Naive thymus-derived CD4-positive, alpha-beta T cell (primary cell): Measurements from ENCODE around the gene ZNF165. TPM values are rescaled to one million over a fixed set of nuclear protein-coding genes. Genes with fewer than 3 reads are reported as not detected.
"Not testable (repeated sequence)": the region's sequence is repeated elsewhere in the genome, so short reads cannot be mapped to it uniquely, and the experiment has no call there.

Experiments used
- ATAC-seq: fragments of 150-1000 bp; cut with Tn5 transposase; 2 replicates; pipeline ENCODE4 v1.10.0; 2021; ENCODE audit warnings: mild to moderate bottlenecking, moderate library complexity
- CTCF ChIA-PET: fragments of 350-600 bp; sonication (Branson Sonifier 250); formaldehyde crosslinking; loops from one replicate; lab custom pipeline; 2021; ENCODE audit warnings: antibody characterized with exemption; lab: Charles Lee
- POLR2A ChIA-PET: fragments of 350-600 bp; sonication (Branson Sonifier 250); formaldehyde crosslinking; loops from one replicate; lab custom pipeline; 2021; ENCODE audit warnings: antibody characterized with exemption, inconsistent platforms; lab: Charles Lee
- DNase-seq, 9 donors: peaks; one replicate each; pipeline versions ENCODE4 v3.0.0 to v3.0.0-alpha.2; 2020 to 2022; ENCODE audit warnings: mixed read lengths in 1 of 9
- H3K27ac ChIP-seq: one replicate; pipeline ENCODE4 v1.7.0; 2013; ENCODE audit warnings: mild to moderate bottlenecking, low read depth, low read length, moderate library complexity
- H3K27me3 ChIP-seq, 2 donors: one replicate each; pipeline ENCODE4 v1.7.0; 2013; ENCODE audit warnings: low read length in 2 of 2, mild to moderate bottlenecking in 2 of 2, moderate library complexity in 2 of 2; ENCODE audit not compliant: control insufficient read depth in 2 of 2, insufficient read depth in 2 of 2
- H3K36me3 ChIP-seq, 3 experiments: 1 replicate in 2 of 3; 2 replicates in 1 of 3; pipeline ENCODE4 v1.7.0; 2013; ENCODE audit warnings: low read length in 3 of 3, mild to moderate bottlenecking in 3 of 3, moderate library complexity in 1 of 3; ENCODE audit not compliant: insufficient read depth in 3 of 3, control insufficient read depth in 2 of 3
- H3K4me1 ChIP-seq, 2 donors: one replicate each; pipeline ENCODE4 v1.7.0; 2013; ENCODE audit warnings: low read length in 2 of 2, mild to moderate bottlenecking in 2 of 2, moderate library complexity in 1 of 2; ENCODE audit not compliant: control insufficient read depth in 2 of 2, insufficient read depth in 2 of 2
- H3K4me3 ChIP-seq: 2 replicates; pipeline ENCODE4 v1.7.0; 2013; ENCODE audit warnings: mild to moderate bottlenecking, low read length
- H3K9me3 ChIP-seq, 3 experiments: 1 replicate in 2 of 3; 2 replicates in 1 of 3; pipeline ENCODE4 v1.7.0; 2013; ENCODE audit warnings: low read length in 3 of 3; ENCODE audit not compliant: control insufficient read depth in 2 of 3
- H3K27ac Mint-ChIP-seq, 9 donors: one replicate each; pipeline ENCODE4 v1.8.0; 2020 to 2022; ENCODE audit warnings: mixed read lengths in 9 of 9, mild to moderate bottlenecking in 8 of 9, moderate library complexity in 5 of 9, inconsistent platforms in 2 of 9
- H3K27me3 Mint-ChIP-seq, 5 donors: one replicate each; pipeline ENCODE4 v1.8.0; 2021 to 2022; ENCODE audit warnings: mixed read lengths in 5 of 5, mild to moderate bottlenecking in 1 of 5
- H3K36me3 Mint-ChIP-seq, 5 donors: one replicate each; pipeline ENCODE4 v1.8.0; 2020 to 2022; ENCODE audit warnings: mixed read lengths in 5 of 5, mild to moderate bottlenecking in 3 of 5, inconsistent platforms in 1 of 5
- H3K4me1 Mint-ChIP-seq, 7 donors: one replicate each; pipeline ENCODE4 v1.8.0; 2020 to 2022; ENCODE audit warnings: mixed read lengths in 7 of 7, mild to moderate bottlenecking in 3 of 7, inconsistent platforms in 1 of 7
- H3K4me3 Mint-ChIP-seq, 10 donors: one replicate each; pipeline ENCODE4 v1.8.0; 2020 to 2022; ENCODE audit warnings: mild to moderate bottlenecking in 10 of 10, mixed read lengths in 10 of 10, moderate library complexity in 6 of 10, inconsistent platforms in 2 of 10
- H3K9me3 Mint-ChIP-seq, 11 donors: one replicate each; pipeline ENCODE4 v1.8.0; 2020 to 2022; ENCODE audit warnings: mixed read lengths in 11 of 11, mild to moderate bottlenecking in 4 of 11, inconsistent platforms in 1 of 11, moderate library complexity in 1 of 11
- intact Hi-C, 2 donors: fragments of 100-400 bp; cut with micrococcal nuclease; formaldehyde crosslinking; loops; one replicate each; pipeline ENCODE4 v1.15.1; 2023
- polyA plus RNA-seq, 2 donors: library from polyadenylated mRNA; unstranded; fragments of 300-500 nt; fragmentation: Illumina TruSeq; gene quantifications; one replicate each; pipeline ENCODE4 v1.2.3, GENCODE V29; 2021
- total RNA-seq, 6 experiments: library from RNA in 5 of 6; stranded (reverse) in 5 of 6; gene quantifications; 1 replicate in 5 of 6; 2 replicates in 1 of 6; pipeline ENCODE4 v1.2.3 and lab custom pipeline; 2021 to 2026

Gene ZNF165
- 1 to 10 TPM in 2 of 5 experiments, under 1 TPM in 3; 0.41 to 6.5 (median 0.92) TPM for total RNA-seq
- 1 to 10 TPM; 1.1 to 1.6 TPM for polyA plus RNA-seq
- total RNA-seq (lab: John Stamatoyannopoulos, UW): 24.6 reads per million, percentile 55 among the genes with 10 or more reads in this experiment

GRCh38 chr6:28080381-28080630, at the start of gene ZNF165:
Gene ZNF165, plus strand, starts transcription at chr6:28080568. Its CDS starts 4,913 bp downstream, at chr6:28085481.
- H3K4me3 Mint-ChIP-seq: peak within 1 kb of the TSS; percentile 87 to 99 (median 98)
- H3K9me3 Mint-ChIP-seq, H3K9me3 ChIP-seq, CTCF ChIA-PET, H3K27me3 Mint-ChIP-seq, H3K36me3 ChIP-seq, H3K27me3 ChIP-seq, H3K4me1 ChIP-seq, H3K36me3 Mint-ChIP-seq: not testable (repeated sequence)
- POLR2A ChIA-PET: interaction anchor here (0.6 to 1.3 kb wide), 3 partner anchors 24 to 948 kb away, joined by 3 to 4 read pairs (median 3); a partner anchor contains a TSS
- H3K4me3 ChIP-seq: peak within 1 kb of the TSS; percentile 99
- peak; percentile 33 for ATAC-seq
- H3K27ac ChIP-seq: peak within 1 kb of the TSS; percentile 97
- intact Hi-C loops: loop anchor here (1.0 to 10.0 kb wide), 19 partner anchors 57 to 1987 kb away; partner anchors contain the start of genes ZKSCAN4 (in 2 of the 2), ZSCAN23 (in 2 of the 2), ABT1 (in 1 of the 2) and PPP1R11 (in 1 of the 2)
- peaks cover 12 to 27% (median 16%) of the 10 kb centered on the region in 7 donors for H3K4me1 Mint-ChIP-seq
- peak within 1 kb of the TSS; percentile 84 to 99 (median 98) for H3K27ac Mint-ChIP-seq
- DNase-seq: peak in 2 of 9 donors; percentile 23 to 59

- no peaks in the 10 kb centered on the region for H3K4me1 Mint-ChIP-seq
- intact Hi-C loops: no loop called here
- ChIA-PET POLR2A (no interaction called here), CTCF (no interaction called here)
- DNase-seq: no peak
- H3K4me3 ChIP-seq: no peak overlapping the region
- no peaks in the 10 kb centered on the region for H3K36me3 ChIP-seq
- no peaks in the 10 kb centered on the region for H3K9me3 ChIP-seq
- no peaks in the 10 kb centered on the region for H3K4me1 ChIP-seq
- ATAC-seq: no peak
- H3K4me3 Mint-ChIP-seq: no peak overlapping the region
- H3K27me3 Mint-ChIP-seq: peaks cover 19 to 70% (median 40%) of the 10 kb centered on the region in 5 donors
- no peak overlapping the region for H3K27ac ChIP-seq
- H3K36me3 Mint-ChIP-seq: no peaks in the 10 kb centered on the region
- no peaks in the 10 kb centered on the region for H3K9me3 Mint-ChIP-seq
- no peak overlapping the region for H3K27ac Mint-ChIP-seq
- H3K27me3 ChIP-seq: peaks cover 0 to 4% of the 10 kb centered on the region in 2 donors
Measured at GRCh38 chr6:28053584-28053983, 26.8 kb upstream of the ZNF165 start.

DNA sequence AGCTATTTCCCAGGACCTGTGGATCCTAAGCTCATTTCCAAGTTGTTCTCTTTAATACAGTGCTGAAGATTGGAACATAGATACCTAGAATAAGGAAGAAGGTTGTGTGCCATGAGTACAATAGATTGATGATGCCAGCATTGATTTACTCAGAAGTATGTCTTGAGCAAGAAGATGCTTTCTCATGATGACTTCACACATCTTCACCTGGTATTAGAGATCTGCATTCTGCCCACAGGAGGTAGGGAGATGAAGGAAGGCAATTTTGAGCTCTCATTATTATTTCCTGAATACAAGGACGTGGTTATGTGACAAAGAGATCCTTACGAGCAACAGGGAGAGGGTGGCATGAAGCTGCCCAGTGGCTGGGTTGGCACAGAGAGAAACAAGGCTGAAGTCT, 20.0 kb upstream of the ZNF165 start:
- no peak overlapping the region for H3K4me3 ChIP-seq
- no peak overlapping the region for H3K27ac Mint-ChIP-seq
- H3K9me3 ChIP-seq: no peaks in the 10 kb centered on the region
- ChIA-PET CTCF (no interaction called here), POLR2A (no interaction called here)
- H3K4me1 Mint-ChIP-seq: peaks cover 0 to 4% (median 0%) of the 10 kb centered on the region in 7 donors
- no peaks in the 10 kb centered on the region for H3K9me3 Mint-ChIP-seq
- H3K27me3 ChIP-seq: peaks cover 0 to 4% of the 10 kb centered on the region in 2 donors
- intact Hi-C loops: no loop called here
- no peak overlapping the region for H3K4me3 Mint-ChIP-seq
- no peaks in the 10 kb centered on the region for H3K36me3 ChIP-seq
- no peaks in the 10 kb centered on the region for H3K36me3 Mint-ChIP-seq
- H3K27me3 Mint-ChIP-seq: peaks cover 9 to 58% (median 47%) of the 10 kb centered on the region in 5 donors
- DNase-seq (no peak), ATAC-seq (no peak)
- H3K4me1 ChIP-seq: no peaks in the 10 kb centered on the region
- H3K27ac ChIP-seq: no peak overlapping the region

- no peaks in the 10 kb centered on the region for H3K9me3 Mint-ChIP-seq
- H3K27ac ChIP-seq: no peak overlapping the region
- peaks cover 19 to 66% (median 55%) of the 10 kb centered on the region in 5 donors for H3K27me3 Mint-ChIP-seq
- H3K36me3 ChIP-seq: no peaks in the 10 kb centered on the region
- H3K4me1 ChIP-seq: no peaks in the 10 kb centered on the region
- H3K4me3 Mint-ChIP-seq: no peak overlapping the region
- no peaks in the 10 kb centered on the region for H3K9me3 ChIP-seq
- CTCF ChIA-PET: no interaction called here
- POLR2A ChIA-PET: no interaction called here
- H3K4me3 ChIP-seq: no peak overlapping the region
- H3K36me3 Mint-ChIP-seq: no peaks in the 10 kb centered on the region
- H3K27me3 ChIP-seq: no peaks in the 10 kb centered on the region
- H3K4me1 Mint-ChIP-seq: peaks cover 0 to 4% (median 0%) of the 10 kb centered on the region in 7 donors
- ATAC-seq (no peak), DNase-seq (no peak)
- intact Hi-C loops: no loop called here
- H3K27ac Mint-ChIP-seq: no peak overlapping the region
Measured at GRCh38 chr6:28064272-28064671, 16.1 kb upstream of the ZNF165 start.

DNA sequence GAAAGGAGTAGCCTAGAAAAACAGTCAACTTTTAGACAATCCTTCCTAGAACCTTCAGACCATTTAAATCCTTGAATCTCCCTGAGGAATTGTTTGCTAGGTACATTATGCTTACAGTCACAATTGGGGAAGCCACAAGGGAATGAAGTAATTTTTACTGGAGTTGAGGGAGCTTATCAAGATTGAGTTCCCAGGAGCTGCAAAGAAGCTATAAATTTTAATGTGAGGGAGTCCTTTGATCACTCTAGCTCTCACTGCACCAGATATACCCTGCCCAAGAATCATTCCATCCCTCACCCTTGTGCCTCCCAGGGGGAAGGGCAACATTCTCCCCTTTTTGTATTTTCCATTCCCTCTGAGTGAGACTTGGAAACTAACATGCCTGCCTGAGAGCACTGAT, 12.3 kb upstream of the ZNF165 start:
- no peaks in the 10 kb centered on the region for H3K36me3 ChIP-seq
- ATAC-seq: no peak
- ChIA-PET CTCF (no interaction called here), POLR2A (no interaction called here)
- Mint-ChIP-seq H3K36me3 (peaks cover 0 to 3% (median 0%) of the 10 kb centered on the region in 5 donors), H3K4me3 (no peak overlapping the region), H3K9me3 (no peaks in the 10 kb centered on the region), H3K27me3 (peaks cover 20 to 66% (median 55%) of the 10 kb centered on the region in 5 donors), H3K27ac (no peak overlapping the region), H3K4me1 (no peaks in the 10 kb centered on the region)
- peaks cover 0 to 4% of the 10 kb centered on the region in 2 donors for H3K27me3 ChIP-seq
- intact Hi-C loops: no loop called here
- no peak for DNase-seq
- no peaks in the 10 kb centered on the region for H3K4me1 ChIP-seq
- H3K9me3 ChIP-seq: no peaks in the 10 kb centered on the region
- H3K4me3 ChIP-seq: no peak overlapping the region
- no peak overlapping the region for H3K27ac ChIP-seq

DNA sequence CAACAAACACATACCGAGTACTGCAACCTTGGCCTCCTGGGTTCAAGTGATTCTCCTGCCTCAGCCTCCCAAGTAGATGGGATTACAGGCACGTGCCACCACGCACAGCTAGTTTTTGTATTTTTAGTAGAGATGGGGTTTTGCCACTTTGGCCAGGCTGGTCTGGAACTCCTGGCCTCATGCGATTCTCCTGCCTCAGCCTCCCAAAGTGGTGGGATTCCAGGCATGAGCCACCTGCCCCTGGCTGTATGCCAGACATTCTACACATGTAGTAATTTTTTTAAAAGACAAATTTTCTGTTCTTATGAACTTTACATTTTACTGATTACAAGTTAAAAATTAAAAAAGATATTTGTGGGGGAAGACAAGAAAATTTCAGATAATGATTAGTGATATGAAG, 9.4 kb upstream of the ZNF165 start:
- POLR2A ChIA-PET, CTCF ChIA-PET, intact Hi-C loops: not testable (repeated sequence)

DNA sequence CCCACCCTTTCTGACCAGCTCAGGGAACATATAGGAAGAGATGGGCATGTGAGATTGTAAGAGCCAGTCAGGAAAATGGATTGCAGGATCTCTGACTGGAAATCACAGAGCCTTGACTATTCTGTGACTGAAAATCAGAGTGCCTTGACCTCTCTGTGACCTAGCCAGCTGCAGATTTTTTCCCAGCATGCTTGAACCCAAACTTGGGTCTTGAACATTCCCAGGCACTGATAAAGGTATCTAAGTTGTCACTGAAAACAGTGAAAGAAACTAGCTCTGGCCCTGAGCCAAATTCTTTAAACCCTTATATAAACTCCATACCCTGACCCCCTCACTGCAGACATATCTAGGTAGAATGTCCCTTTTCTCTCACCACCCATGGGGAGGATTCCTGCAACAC, 2.3 kb upstream of the ZNF165 start:
- H3K36me3 ChIP-seq: no peaks in the 10 kb centered on the region

More for the DNA sequence above, 9.4 kb upstream of the ZNF165 start:
- H3K4me3 Mint-ChIP-seq, H3K9me3 ChIP-seq, H3K27ac Mint-ChIP-seq, H3K4me1 Mint-ChIP-seq, H3K27ac ChIP-seq, H3K36me3 ChIP-seq, DNase-seq, H3K4me1 ChIP-seq, H3K9me3 Mint-ChIP-seq, H3K4me3 ChIP-seq, ATAC-seq, H3K36me3 Mint-ChIP-seq, H3K27me3 ChIP-seq: not testable (repeated sequence)
- H3K27me3 Mint-ChIP-seq: peaks cover 17 to 57% (median 40%) of the 10 kb centered on the region in 5 donors

More for the DNA sequence above, 2.3 kb upstream of the ZNF165 start:
- DNase-seq (no peak), ATAC-seq (no peak)
- intact Hi-C loops: no loop called here
- Histone ChIP-seq H3K27me3 (no peaks in the 10 kb centered on the region), H3K4me1 (peaks cover 6 to 7% of the 10 kb centered on the region in 2 donors), H3K27ac (no peak overlapping the region), H3K4me3 (no peak overlapping the region), H3K9me3 (no peaks in the 10 kb centered on the region)
- Mint-ChIP-seq H3K36me3 (peaks cover 0 to 4% (median 0%) of the 10 kb centered on the region in 5 donors), H3K27me3 (peaks cover 0 to 7% (median 3%) of the 10 kb centered on the region in 5 donors), H3K4me1 (peaks cover 12 to 27% (median 16%) of the 10 kb centered on the region in 7 donors), H3K4me3 (peak overlapping the region in 3 of 10 donors; percentile 12 to 61 (median 31)), H3K9me3 (peaks cover 0 to 6% (median 0%) of the 10 kb centered on the region in 11 donors), H3K27ac (peak overlapping the region in 1 of 9 donors; percentile 26)
- POLR2A ChIA-PET: no interaction called here
- CTCF ChIA-PET: interaction anchor here (0.6 kb wide), 1 partner anchor 38 kb away, joined by 4 read pairs; no protein-coding TSS in a partner anchor
